Uterus (tissue), 2 donors: ENCODE data around the gene EMILIN2.

Experiments used
- CTCF ChIP-seq, 4 experiments: fragments of 200-600 bp in 2 of 4; fragments of 450-650 bp in 2 of 4; sonication (generic) in 2 of 4; IDR thresholded peaks; one replicate each; pipeline ENCODE4 v1.5.1; 2016 to 2019; ENCODE audit warnings: antibody characterized with exemption in 4 of 4, mild to moderate bottlenecking in 2 of 4, moderate library complexity in 1 of 4
- POLR2A ChIP-seq, 2 donors: fragments of 450-650 bp; IDR thresholded peaks; one replicate each; pipeline ENCODE4 v1.6.1; 2016; ENCODE audit warnings: antibody characterized with exemption in 2 of 2, mild to moderate bottlenecking in 1 of 2, moderate library complexity in 1 of 2

DNA sequence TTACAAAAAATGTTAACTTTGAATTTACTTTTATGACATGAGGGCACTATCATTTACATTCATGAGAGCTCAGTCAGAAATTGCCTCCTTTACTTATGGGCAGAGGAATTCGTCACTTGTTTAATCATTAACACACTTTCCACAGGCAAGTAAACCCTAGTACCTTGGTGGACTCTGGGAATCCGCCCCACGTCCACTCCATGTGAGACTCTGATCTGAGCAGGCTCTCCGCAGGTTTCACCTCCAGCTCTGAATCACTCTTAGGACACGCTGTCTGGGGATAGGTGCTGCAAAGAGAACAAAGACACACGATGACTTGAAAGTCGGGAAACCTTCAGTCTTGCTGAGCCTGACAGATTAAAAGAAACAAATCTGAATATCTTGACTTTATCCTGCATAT lies 92.5 kb downstream of the EMILIN2 start:
- TF ChIP-seq CTCF (IDR thresholded peaks at IDR 0.05) (no peak), POLR2A (IDR thresholded peaks at IDR 0.05) (no peak)
